ENCODE measurements around the gene USP32. TPM values are rescaled to one million over a fixed set of nuclear protein-coding genes. Genes with fewer than 3 reads are reported as not detected.

The USP32 gene
- total and polyA plus RNA-seq, 2 donors (not counting 3 experiments of a cell fraction or from before 2014, with no cell fraction given) = 15.7 to 52.9 TPM

DNA sequence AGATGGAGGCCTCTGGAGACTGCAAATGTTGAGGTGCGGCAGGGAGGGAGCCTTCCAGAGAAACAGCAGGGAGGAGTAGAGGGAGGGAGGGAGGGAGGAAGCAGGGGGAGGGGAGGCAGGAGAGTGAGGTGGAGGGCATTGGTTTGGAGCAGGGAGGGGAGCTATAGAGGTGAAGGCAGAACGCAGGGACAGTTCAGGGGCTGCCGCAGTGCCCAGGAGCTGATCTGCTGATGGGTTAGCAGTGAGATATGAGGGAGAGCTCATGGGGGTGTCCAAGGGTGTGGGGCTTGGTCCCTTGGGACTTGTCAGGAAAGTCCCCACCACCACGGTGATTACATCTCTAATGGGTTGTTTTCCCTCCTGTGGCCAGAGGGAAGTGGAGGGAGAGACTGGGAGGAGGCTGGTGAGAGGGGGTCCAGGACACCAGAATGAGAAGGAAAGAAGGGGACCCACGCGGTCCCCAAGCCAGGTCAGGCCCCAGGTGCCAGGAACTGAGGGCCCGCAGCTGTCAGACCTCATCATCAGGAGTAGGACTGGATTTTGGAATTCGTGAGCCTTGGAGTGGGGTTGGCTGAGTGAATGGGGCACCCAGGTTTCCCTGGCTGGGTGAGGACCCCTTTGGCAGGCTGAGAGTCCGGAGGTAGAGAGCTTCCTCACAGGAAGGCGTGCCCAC is 231.0 kb downstream of the USP32 start:
- H3K27me3 ChIP-seq (ENCODE audit: control insufficient read depth in 2 of 2, insufficient read depth in 2 of 2, low read length in 2 of 2) = no peaks in the 10 kb centered on the region
- ChIA-PET POLR2A (no interaction called here), CTCF (interaction anchor here (1.3 to 1.4 kb wide), 3 partner anchors 10 to 19 kb away, joined by 3 to 5 read pairs (median 4); no protein-coding TSS in a partner anchor)

More for the DNA sequence above, 231.0 kb downstream of the USP32 start:
- H3K79me2 ChIP-seq (ENCODE audit: control insufficient read depth, insufficient read depth, low read length) = no peaks in the 10 kb centered on the region
- H3K4me2 ChIP-seq (ENCODE audit: insufficient read depth, low read length) = no peak overlapping the region
- no peak overlapping the region for H2AFZ ChIP-seq (ENCODE audit: low read depth, low read length)
- TF ChIP-seq JUN (IDR thresholded peaks at IDR 0.05; ENCODE audit: borderline replicate concordance, insufficient read depth, insufficient read length, low read depth) = no peak
- no peak for TF ChIP-seq POLR2AphosphoS5 (IDR thresholded peaks at IDR 0.05; ENCODE audit: insufficient read depth, low read depth, low read length)
- TF ChIP-seq GATA2 (IDR thresholded peaks at IDR 0.05; ENCODE audit: insufficient read depth, insufficient read length, low read depth, low read length) = no peak
- TF ChIP-seq, protein P1, sequence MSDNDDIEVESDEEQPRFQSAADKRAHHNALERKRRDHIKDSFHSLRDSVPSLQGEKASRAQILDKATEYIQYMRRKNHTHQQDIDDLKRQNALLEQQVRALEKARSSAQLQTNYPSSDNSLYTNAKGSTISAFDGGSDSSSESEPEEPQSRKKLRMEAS (IDR thresholded peaks at IDR 0.05; ENCODE audit: insufficient read depth, insufficient read length) = no peak
- TF ChIP-seq MYC (IDR thresholded peaks at IDR 0.05; ENCODE audit: low read depth, low read length) = no peak
- TF ChIP-seq, protein P2, sequence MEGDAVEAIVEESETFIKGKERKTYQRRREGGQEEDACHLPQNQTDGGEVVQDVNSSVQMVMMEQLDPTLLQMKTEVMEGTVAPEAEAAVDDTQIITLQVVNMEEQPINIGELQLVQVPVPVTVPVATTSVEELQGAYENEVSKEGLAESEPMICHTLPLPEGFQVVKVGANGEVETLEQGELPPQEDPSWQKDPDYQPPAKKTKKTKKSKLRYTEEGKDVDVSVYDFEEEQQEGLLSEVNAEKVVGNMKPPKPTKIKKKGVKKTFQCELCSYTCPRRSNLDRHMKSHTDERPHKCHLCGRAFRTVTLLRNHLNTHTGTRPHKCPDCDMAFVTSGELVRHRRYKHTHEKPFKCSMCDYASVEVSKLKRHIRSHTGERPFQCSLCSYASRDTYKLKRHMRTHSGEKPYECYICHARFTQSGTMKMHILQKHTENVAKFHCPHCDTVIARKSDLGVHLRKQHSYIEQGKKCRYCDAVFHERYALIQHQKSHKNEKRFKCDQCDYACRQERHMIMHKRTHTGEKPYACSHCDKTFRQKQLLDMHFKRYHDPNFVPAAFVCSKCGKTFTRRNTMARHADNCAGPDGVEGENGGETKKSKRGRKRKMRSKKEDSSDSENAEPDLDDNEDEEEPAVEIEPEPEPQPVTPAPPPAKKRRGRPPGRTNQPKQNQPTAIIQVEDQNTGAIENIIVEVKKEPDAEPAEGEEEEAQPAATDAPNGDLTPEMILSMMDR (IDR thresholded peaks at IDR 0.05; ENCODE audit: extremely low read depth in 1 of 2, insufficient read depth in 1 of 2, low read depth in 1 of 2, low read length in 2 of 2) = no peak
- no peak for TF ChIP-seq FOS (IDR thresholded peaks at IDR 0.05; ENCODE audit: borderline replicate concordance, insufficient read depth, low read length)
- no peak for TF ChIP-seq POLR2A (IDR thresholded peaks at IDR 0.05; ENCODE audit: low read depth, low read length)
- no peak for TF ChIP-seq EZH2 (IDR thresholded peaks at IDR 0.05; ENCODE audit: borderline replicate concordance, low read depth, low read length, severe bottlenecking)
- no peaks in the 10 kb centered on the region for H3K9me1 ChIP-seq (replicated peaks; ENCODE audit: control insufficient read depth, extremely low read depth, insufficient read depth, low read length)
- no peaks in the 10 kb centered on the region for H3K9me3 ChIP-seq (replicated peaks; ENCODE audit: control insufficient read depth, insufficient read depth, low read length)
- H3K9ac ChIP-seq (replicated peaks; ENCODE audit: extremely low read depth, insufficient read depth, low read length) = no peak overlapping the region
- H3K27ac ChIP-seq (ENCODE audit: insufficient read depth, low read depth, low read length) = no peak overlapping the region
- H3K4me1 ChIP-seq (ENCODE audit: control insufficient read depth, extremely low read depth, insufficient read depth, low read length) = peaks cover 3% of the 10 kb centered on the region
- dilution Hi-C loops (cut with MboI; ENCODE audit: extremely low pct_ligation_motif_present, low sequenced_read_pairs) = no loop called here
- H3K4me3 ChIP-seq (replicated peaks in 1 of 3; ENCODE audit: insufficient read depth in 1 of 3, low read depth in 1 of 3, low read length in 3 of 3) = no peak overlapping the region
- FAIRE-seq = no peak
- DNase-seq (ENCODE audit: low read depth, low spot score) = no peak
- intact Hi-C loops (cut with micrococcal nuclease) = no loop called here
- no peaks in the 10 kb centered on the region for H4K20me1 ChIP-seq (replicated peaks; ENCODE audit: control insufficient read depth, extremely low read depth, insufficient read depth, low read length)
- H3K36me3 ChIP-seq (ENCODE audit: control insufficient read depth in 2 of 2, extremely low read depth in 1 of 2, insufficient read depth in 2 of 2, low read length in 2 of 2) = no peaks in the 10 kb centered on the region
- BruUV-seq (replicated peaks) = no TSS peak

Data from endothelial cell of umbilical vein (primary cell).